ENCODE data around the gene PKIG.

PKIG gene

GRCh38 chr20:44615876-44616603 is 33.7 kb downstream of the PKIG start:
- DNase-seq (ENCODE audit: extremely low spot score): no peak
- ChIA-PET POLR2A (no interaction called here), CTCF (interaction anchor here (0.7 kb wide), 1 partner anchor 13 kb away, joined by 3 read pairs; no protein-coding TSS in a partner anchor)
- TF ChIP-seq FOXA1 (IDR thresholded peaks at IDR 0.05): no peak
- TF ChIP-seq BHLHE40 (IDR thresholded peaks at IDR 0.05; ENCODE audit: borderline replicate concordance): no peak

- DNase-seq (ENCODE audit: extremely low spot score): no peak
- CTCF ChIA-PET: interaction anchor here (0.7 kb wide), 1 partner anchor 14 kb away, joined by 3 read pairs; no protein-coding TSS in a partner anchor
- POLR2A ChIA-PET: no interaction called here
- no peak for TF ChIP-seq FOXK2 (IDR thresholded peaks at IDR 0.05)
- TF ChIP-seq SUZ12 (IDR thresholded peaks at IDR 0.05): no peak
- no peak for TF ChIP-seq ZNF384 (IDR thresholded peaks at IDR 0.05)
- TF ChIP-seq HDGF (IDR thresholded peaks at IDR 0.05; ENCODE audit: borderline replicate concordance): no peak
- TF ChIP-seq TARDBP (IDR thresholded peaks at IDR 0.05): no peak
- no peak for TF ChIP-seq CTBP1 (IDR thresholded peaks at IDR 0.05; ENCODE audit: borderline replicate concordance)
- no peak for TF ChIP-seq NFRKB (IDR thresholded peaks at IDR 0.05)
- TF ChIP-seq PKNOX1 (IDR thresholded peaks at IDR 0.05): no peak
- TF ChIP-seq FOXA1 (IDR thresholded peaks at IDR 0.05): no peak
- TF ChIP-seq ARNT (IDR thresholded peaks at IDR 0.05): no peak
- TF ChIP-seq BHLHE40 (IDR thresholded peaks at IDR 0.05; ENCODE audit: borderline replicate concordance): no peak
- TF ChIP-seq ELF4 (IDR thresholded peaks at IDR 0.05): no peak
- no peak for TF ChIP-seq LEF1 (IDR thresholded peaks at IDR 0.05; ENCODE audit: borderline replicate concordance)
- TF ChIP-seq SP1 (IDR thresholded peaks at IDR 0.05): no peak
- TF ChIP-seq FOXM1 (IDR thresholded peaks at IDR 0.05; ENCODE audit: borderline replicate concordance): no peak
- no peak for TF ChIP-seq L3MBTL2 (conservative IDR thresholded peaks at IDR 0.05)
These were observed 34.2 kb downstream of the PKIG start for GRCh38 chr20:44616604-44616964.

GRCh38 chr20:44618318-44618731 is 35.9 kb downstream of the PKIG start:
- ChIA-PET POLR2A (interaction anchor here (1.1 to 1.2 kb wide), 2 partner anchors 143 kb away, joined by 3 read pairs; partner anchors contain the start of gene TTPAL), CTCF (no interaction called here)
- TF ChIP-seq L3MBTL2 (conservative IDR thresholded peaks at IDR 0.05): no peak
- TF ChIP-seq FOXK2 (IDR thresholded peaks at IDR 0.05): no peak
- no peak for TF ChIP-seq BHLHE40 (IDR thresholded peaks at IDR 0.05; ENCODE audit: borderline replicate concordance)
- TF ChIP-seq HDGF (IDR thresholded peaks at IDR 0.05; ENCODE audit: borderline replicate concordance): no peak
- TF ChIP-seq ELF4 (IDR thresholded peaks at IDR 0.05): no peak
- TF ChIP-seq FOXA1 (IDR thresholded peaks at IDR 0.05): no peak
- TF ChIP-seq SP1 (IDR thresholded peaks at IDR 0.05): no peak
- no peak for TF ChIP-seq FOXM1 (IDR thresholded peaks at IDR 0.05; ENCODE audit: borderline replicate concordance)
- TF ChIP-seq CTBP1 (IDR thresholded peaks at IDR 0.05; ENCODE audit: borderline replicate concordance): no peak
- TF ChIP-seq PKNOX1 (IDR thresholded peaks at IDR 0.05): no peak
- no peak for TF ChIP-seq ZNF384 (IDR thresholded peaks at IDR 0.05)
- TF ChIP-seq LEF1 (IDR thresholded peaks at IDR 0.05; ENCODE audit: borderline replicate concordance): no peak

GRCh38 chr20:44619294-44619693 is 36.9 kb downstream of the PKIG start:
- ChIA-PET CTCF (no interaction called here), POLR2A (interaction anchor here (1.2 kb wide), 1 partner anchor 144 kb away, joined by 3 read pairs; the partner anchor contains the start of gene TTPAL)
- DNase-seq (ENCODE audit: extremely low spot score): no peak
- TF ChIP-seq FOXK2 (IDR thresholded peaks at IDR 0.05) (no peak), BHLHE40 (IDR thresholded peaks at IDR 0.05; ENCODE audit: borderline replicate concordance) (no peak), ARNT (IDR thresholded peaks at IDR 0.05) (no peak), L3MBTL2 (conservative IDR thresholded peaks at IDR 0.05) (no peak), PKNOX1 (IDR thresholded peaks at IDR 0.05) (no peak), NFRKB (IDR thresholded peaks at IDR 0.05) (no peak), FOXM1 (IDR thresholded peaks at IDR 0.05; ENCODE audit: borderline replicate concordance) (no peak), SUZ12 (IDR thresholded peaks at IDR 0.05) (no peak), TARDBP (IDR thresholded peaks at IDR 0.05) (no peak), FOXA1 (IDR thresholded peaks at IDR 0.05) (no peak), HDGF (IDR thresholded peaks at IDR 0.05; ENCODE audit: borderline replicate concordance) (no peak), ZNF384 (IDR thresholded peaks at IDR 0.05) (no peak), SP1 (IDR thresholded peaks at IDR 0.05) (no peak), CTBP1 (IDR thresholded peaks at IDR 0.05; ENCODE audit: borderline replicate concordance) (no peak), LEF1 (IDR thresholded peaks at IDR 0.05; ENCODE audit: borderline replicate concordance) (no peak)

More at GRCh38 chr20:44618318-44618731, 35.9 kb downstream of the PKIG start:
- no peak for DNase-seq (ENCODE audit: extremely low spot score)

- no peak for TF ChIP-seq PKNOX1 (IDR thresholded peaks at IDR 0.05)
- TF ChIP-seq FOXK2 (IDR thresholded peaks at IDR 0.05): no peak
- no peak for TF ChIP-seq SP1 (IDR thresholded peaks at IDR 0.05)
- TF ChIP-seq LEF1 (IDR thresholded peaks at IDR 0.05; ENCODE audit: borderline replicate concordance): no peak
- TF ChIP-seq CTBP1 (IDR thresholded peaks at IDR 0.05; ENCODE audit: borderline replicate concordance): no peak
- TF ChIP-seq ELF4 (IDR thresholded peaks at IDR 0.05): no peak
- no peak for TF ChIP-seq ZNF384 (IDR thresholded peaks at IDR 0.05)
- TF ChIP-seq FOXM1 (IDR thresholded peaks at IDR 0.05; ENCODE audit: borderline replicate concordance): no peak
- TF ChIP-seq L3MBTL2 (conservative IDR thresholded peaks at IDR 0.05): no peak
- TF ChIP-seq ARNT (IDR thresholded peaks at IDR 0.05): no peak
- no peak for TF ChIP-seq NFRKB (IDR thresholded peaks at IDR 0.05)
- no peak for TF ChIP-seq SUZ12 (IDR thresholded peaks at IDR 0.05)
- ChIA-PET CTCF (no interaction called here), POLR2A (no interaction called here)
- DNase-seq (ENCODE audit: extremely low spot score): no peak
These were observed 37.7 kb downstream of the PKIG start for GRCh38 chr20:44620030-44620429.

All from HEK293T (cell line).